ENCODE results near the gene NDE1. TPM values are rescaled to one million over a fixed set of nuclear protein-coding genes. Genes with fewer than 3 reads are reported as not detected.

The NDE1 gene
- total and polyA plus RNA-seq, 2 donors (not counting 1 experiment from before 2014, with no cell fraction given): 23.8 to 24.0 TPM

GRCh38 chr16:15621889-15622288, 28.2 kb upstream of the NDE1 start:
- no peaks in the 10 kb centered on the region for H3K79me2 ChIP-seq (ENCODE audit: control insufficient read depth, insufficient read depth, low read length)
- H2AFZ ChIP-seq (ENCODE audit: low read length): no peak overlapping the region
- peaks cover 16% of the 10 kb centered on the region for H3K36me3 ChIP-seq (ENCODE audit: control insufficient read depth, insufficient read depth, low read length)
- no peak overlapping the region for H3K27ac ChIP-seq (ENCODE audit: insufficient read depth, low read length)
- H3K4me2 ChIP-seq (ENCODE audit: extremely low read depth, insufficient read depth, low read length): no peak overlapping the region
- no peak for DNase-seq (ENCODE audit: low read depth in 2 of 2)
- no peak overlapping the region for H3K4me3 ChIP-seq (replicated peaks in 1 of 4; ENCODE audit: control extremely low read depth in 1 of 4, insufficient read depth in 1 of 4, low read depth in 3 of 4, low read length in 4 of 4)
- no peaks in the 10 kb centered on the region for H3K27me3 ChIP-seq (ENCODE audit: control insufficient read depth, insufficient read depth, low read length)
- H3K9ac ChIP-seq (ENCODE audit: insufficient read depth, low read length): no peak overlapping the region
- peaks cover 3% of the 10 kb centered on the region for H3K4me1 ChIP-seq (ENCODE audit: control insufficient read depth, extremely low read depth, insufficient read depth, low read length)
- H4K20me1 ChIP-seq (ENCODE audit: control insufficient read depth, extremely low read depth, insufficient read depth, low read length): no peaks in the 10 kb centered on the region
- TF ChIP-seq EZH2 (IDR thresholded peaks at IDR 0.05; ENCODE audit: low read length, missing control alignments) (no peak), CTCF (conservative IDR thresholded peaks at IDR 0.05 in 1 of 2, IDR thresholded peaks at IDR 0.05 in 1 of 2; ENCODE audit: low read depth in 1 of 2, low read length in 2 of 2) (no peak)
- H3K9me3 ChIP-seq (ENCODE audit: control insufficient read depth, insufficient read depth, low read depth, low read length): no peaks in the 10 kb centered on the region

- no peak overlapping the region for H3K27ac ChIP-seq (ENCODE audit: insufficient read depth, low read length)
- H3K4me3 ChIP-seq (replicated peaks in 1 of 4; ENCODE audit: control extremely low read depth in 1 of 4, insufficient read depth in 1 of 4, low read depth in 3 of 4, low read length in 4 of 4): no peak overlapping the region
- no peak overlapping the region for H2AFZ ChIP-seq (ENCODE audit: low read length)
- H3K4me2 ChIP-seq (ENCODE audit: extremely low read depth, insufficient read depth, low read length): no peak overlapping the region
- peaks cover 6% of the 10 kb centered on the region for H3K36me3 ChIP-seq (ENCODE audit: control insufficient read depth, insufficient read depth, low read length)
- H3K9ac ChIP-seq (ENCODE audit: insufficient read depth, low read length): no peak overlapping the region
- no peak for TF ChIP-seq CTCF (conservative IDR thresholded peaks at IDR 0.05 in 1 of 2, IDR thresholded peaks at IDR 0.05 in 1 of 2; ENCODE audit: low read depth in 1 of 2, low read length in 2 of 2)
- TF ChIP-seq EZH2 (IDR thresholded peaks at IDR 0.05; ENCODE audit: low read length, missing control alignments): no peak
- H3K79me2 ChIP-seq (ENCODE audit: control insufficient read depth, insufficient read depth, low read length): no peaks in the 10 kb centered on the region
- H3K4me1 ChIP-seq (ENCODE audit: control insufficient read depth, extremely low read depth, insufficient read depth, low read length): no peaks in the 10 kb centered on the region
- no peaks in the 10 kb centered on the region for H3K9me3 ChIP-seq (ENCODE audit: control insufficient read depth, insufficient read depth, low read depth, low read length)
- no peaks in the 10 kb centered on the region for H3K27me3 ChIP-seq (ENCODE audit: control insufficient read depth, insufficient read depth, low read length)
- no peak for DNase-seq (ENCODE audit: low read depth in 2 of 2)
- no peaks in the 10 kb centered on the region for H4K20me1 ChIP-seq (ENCODE audit: control insufficient read depth, extremely low read depth, insufficient read depth, low read length)
Observed at GRCh38 chr16:15631730-15632409, 18.2 kb upstream of the NDE1 start.

GRCh38 chr16:15635926-15636325, 14.1 kb upstream of the NDE1 start:
- Histone ChIP-seq H4K20me1 (ENCODE audit: control insufficient read depth, extremely low read depth, insufficient read depth, low read length) (no peaks in the 10 kb centered on the region), H3K4me3 (replicated peaks in 1 of 4; ENCODE audit: control extremely low read depth in 1 of 4, insufficient read depth in 1 of 4, low read depth in 3 of 4, low read length in 4 of 4) (no peak overlapping the region), H3K79me2 (ENCODE audit: control insufficient read depth, insufficient read depth, low read length) (peaks cover 5% of the 10 kb centered on the region), H3K9me3 (ENCODE audit: control insufficient read depth, insufficient read depth, low read depth, low read length) (no peaks in the 10 kb centered on the region), H3K4me2 (ENCODE audit: extremely low read depth, insufficient read depth, low read length) (no peak overlapping the region), H2AFZ (ENCODE audit: low read length) (no peak overlapping the region), H3K9ac (ENCODE audit: insufficient read depth, low read length) (no peak overlapping the region), H3K27ac (ENCODE audit: insufficient read depth, low read length) (no peak overlapping the region), H3K27me3 (ENCODE audit: control insufficient read depth, insufficient read depth, low read length) (no peaks in the 10 kb centered on the region), H3K4me1 (ENCODE audit: control insufficient read depth, extremely low read depth, insufficient read depth, low read length) (no peaks in the 10 kb centered on the region), H3K36me3 (ENCODE audit: control insufficient read depth, insufficient read depth, low read length) (peaks cover 9% of the 10 kb centered on the region)
- DNase-seq (ENCODE audit: low read depth in 2 of 2): no peak
- TF ChIP-seq CTCF (conservative IDR thresholded peaks at IDR 0.05 in 1 of 2, IDR thresholded peaks at IDR 0.05 in 1 of 2; ENCODE audit: low read depth in 1 of 2, low read length in 2 of 2) (no peak), EZH2 (IDR thresholded peaks at IDR 0.05; ENCODE audit: low read length, missing control alignments) (no peak)

Measured in fibroblast of lung (primary cell).